Pancreas (tissue), 10 donors: ENCODE results near the gene NAV1. TPM values are rescaled to one million over a fixed set of nuclear protein-coding genes. Genes with fewer than 3 reads are reported as not detected.
A peak's percentile ranks its signal among the peaks of the same experiment; 100 is the strongest.

Experiments used
- ATAC-seq, 4 donors: fragments of 200-7000 bp; cut with Tn5 transposase; one replicate each; pipeline versions ENCODE4 v1.8.0 to v1.9.1; 2020; ENCODE audit warnings: mild to moderate bottlenecking in 4 of 4, moderate library complexity in 4 of 4
- DNase-seq, 6 donors: peaks; one replicate each; pipeline ENCODE4 v3.0.0-alpha.2; 2020
- FAIRE-seq: peaks from 2 replicates; lab custom pipeline; 2012; peaks lifted over from hg19 to GRCh38; lab: Jason Lieb, UNC
- H3K27ac ChIP-seq, 4 donors: fragments of 200-600 bp; sonication (generic); 1 replicate in 3 of 4; 2 replicates in 1 of 4; pipeline versions ENCODE4 v1.5.0 to v1.8.0; 2020
- H3K27me3 ChIP-seq, 4 donors: fragments of 200-600 bp; one replicate each; pipeline ENCODE4 v1.8.0; 2021
- H3K36me3 ChIP-seq, 3 donors: fragments of 200-600 bp; sonication (generic) in 1 of 3; one replicate each; pipeline versions ENCODE4 v1.5.0 to v1.8.0; 2020 to 2021
- H3K4me1 ChIP-seq, 3 donors: fragments of 200-600 bp; one replicate each; pipeline ENCODE4 v1.8.0; 2021
- H3K4me3 ChIP-seq, 4 donors: fragments of 200-600 bp; sonication (generic) in 2 of 4; one replicate each; pipeline versions ENCODE4 v1.5.0 to v1.8.0; 2020 to 2021
- H3K9me3 ChIP-seq, 4 donors: fragments of 200-600 bp; one replicate each; pipeline ENCODE4 v1.8.0; 2021
- CTCF ChIP-seq, 4 donors: fragments of 200-600 bp; sonication (generic) in 3 of 4; IDR thresholded peaks; one replicate each; pipeline versions ENCODE4 v1.5.0 to v1.8.0; 2021; ENCODE audit warnings: antibody characterized with exemption in 4 of 4
- WGBS, 2 donors: extraction: QIAGEN DNeasy Blood & Tissue Kit; methylation state at CpG; one replicate each; pipeline ENCODE4 v1.1.7; 2013; 5-methylcytosine and 5-hydroxymethylcytosine counted together
- intact Hi-C, 3 donors: fragments of 100-400 bp; cut with DNase I; formaldehyde crosslinking; loops; one replicate each; pipeline versions ENCODE4 v1.11.1 to v1.14.2; 2022
- polyA plus RNA-seq, 2 donors: library from polyadenylated mRNA; stranded (reverse); fragments of 200-250 nt; gene quantifications; one replicate each; pipeline ENCODE4 v1.2.3, GENCODE V29; 2013
- total RNA-seq, 6 donors: library from RNA; stranded (reverse); fragmentation: NEBNext Ultra II Directional in 4 of 6; extraction: Animal tissue kit (Norgen Biotek cat#: 25700) in 4 of 6; gene quantifications; one replicate each; pipeline versions ENCODE4 v1.2.1 to v1.2.4, GENCODE V29; 2021 to 2023
- donor health status: healthy with polysubstance abuse.
- donor health status: DM: no; HTN: no; CAD: no; lungs with moderate emphysema.
- donor health status: DM: no; HTN: no; CAD: no.
- donor health status: control.
- donor health status: control.
- donor health status: Bipolar disorder and iron deficiency.
- donor health status: DM: yes; HTN: yes; CAD: no.
- donor health status: DM: no; HTN: no; CAD: no.
- donor health status: DM: no; HTN: no; CAD: no.
- donor health status: DM: yes; HTN: yes; CAD: no.

Gene NAV1
- total and polyA plus RNA-seq, 8 donors: 5.6 to 13.6 (median 7.3) TPM

- H3K27me3 ChIP-seq: no peaks in the 10 kb centered on the region
- H3K27ac ChIP-seq: no peak overlapping the region
- no peak overlapping the region for H3K4me3 ChIP-seq
- H3K4me1 ChIP-seq: no peaks in the 10 kb centered on the region
- 95 to 97% methylated on average over 3 of the region's 3 CpGs for WGBS, 2 donors
- no peaks in the 10 kb centered on the region for H3K9me3 ChIP-seq
- intact Hi-C loops: no loop called here
- no peak for TF ChIP-seq CTCF (IDR thresholded peaks at IDR 0.05)
- ATAC-seq: no peak
- no peaks in the 10 kb centered on the region for H3K36me3 ChIP-seq
- DNase-seq: no peak
- no peak for FAIRE-seq
Observed at GRCh38 chr1:201551096-201551495, 12.2 kb downstream of the NAV1 start.

GRCh38 chr1:201551877-201552731 is 13.2 kb downstream of the NAV1 start:
- WGBS, 2 donors: 75 to 79% methylated on average over 12 of the region's 12 CpGs
- intact Hi-C loops: no loop called here
- no peak for DNase-seq

GRCh38 chr1:201552941-201553351 is 14.0 kb downstream of the NAV1 start:
- ATAC-seq (peak in 1 of 4 donors; percentile 17), FAIRE-seq (no peak)
- intact Hi-C loops: no loop called here

More at GRCh38 chr1:201551877-201552731, 13.2 kb downstream of the NAV1 start:
- no peak overlapping the region for H3K4me3 ChIP-seq
- no peak for FAIRE-seq
- peak overlapping the region in 2 of 4 donors; percentile 33 to 39 for H3K27ac ChIP-seq
- H3K27me3 ChIP-seq: no peaks in the 10 kb centered on the region
- H3K9me3 ChIP-seq: no peaks in the 10 kb centered on the region
- ATAC-seq: peak in 3 of 4 donors; percentile 67 to 83 (median 80)
- H3K36me3 ChIP-seq: no peaks in the 10 kb centered on the region
- TF ChIP-seq CTCF (IDR thresholded peaks at IDR 0.05): no peak
- H3K4me1 ChIP-seq: no peaks in the 10 kb centered on the region

GRCh38 chr1:201553496-201554189 is 14.7 kb downstream of the NAV1 start:
- intact Hi-C loops: no loop called here
- H3K27ac ChIP-seq: peak overlapping the region in 1 of 4 donors; percentile 41

More at GRCh38 chr1:201552941-201553351, 14.0 kb downstream of the NAV1 start:
- WGBS, 2 donors: 64% methylated on average over 5 of the region's 5 CpGs
- Histone ChIP-seq H3K9me3 (no peaks in the 10 kb centered on the region), H3K27me3 (no peaks in the 10 kb centered on the region), H3K36me3 (no peaks in the 10 kb centered on the region), H3K4me1 (no peaks in the 10 kb centered on the region), H3K27ac (peak overlapping the region in 1 of 4 donors; percentile 41), H3K4me3 (no peak overlapping the region)
- no peak for DNase-seq
- no peak for TF ChIP-seq CTCF (IDR thresholded peaks at IDR 0.05)

More at GRCh38 chr1:201553496-201554189, 14.7 kb downstream of the NAV1 start:
- H3K4me3 ChIP-seq: no peak overlapping the region
- no peak for TF ChIP-seq CTCF (IDR thresholded peaks at IDR 0.05)
- no peaks in the 10 kb centered on the region for H3K36me3 ChIP-seq
- H3K27me3 ChIP-seq: no peaks in the 10 kb centered on the region
- no peak for FAIRE-seq
- no peak for ATAC-seq
- no peak for DNase-seq
- H3K9me3 ChIP-seq: no peaks in the 10 kb centered on the region
- WGBS, 2 donors: 67 to 73% methylated on average over 8 of the region's 8 CpGs
- H3K4me1 ChIP-seq: no peaks in the 10 kb centered on the region
